Activated naive CD4-positive, alpha-beta T cell treated with anti-CD3 and anti-CD28 coated beads for 36 hours (primary cell): Measurements from ENCODE around the gene MGRN1. TPM values are rescaled to one million over a fixed set of nuclear protein-coding genes. Genes with fewer than 3 reads are reported as not detected.

Source experiments
- CTCF ChIA-PET: fragments of 350-600 bp; sonication (Branson Sonifier 250); formaldehyde crosslinking; loops from one replicate; lab custom pipeline; 2021; ENCODE audit warnings: antibody characterized with exemption; lab: Charles Lee
- DNase-seq: peaks from one replicate; pipeline ENCODE4 v3.0.0-alpha.2; 2020
- H3K27ac Mint-ChIP-seq: one replicate; pipeline ENCODE4 v1.8.0; 2021; ENCODE audit warnings: mild to moderate bottlenecking, mixed read lengths
- H3K27me3 Mint-ChIP-seq: one replicate; pipeline ENCODE4 v1.8.0; 2021; ENCODE audit warnings: low read depth, mixed read lengths
- H3K36me3 Mint-ChIP-seq: one replicate; pipeline ENCODE4 v1.8.0; 2021; ENCODE audit warnings: low read depth, mixed read lengths
- H3K4me1 Mint-ChIP-seq: one replicate; pipeline ENCODE4 v1.8.0; 2021; ENCODE audit warnings: low read depth, mixed read lengths
- H3K4me3 Mint-ChIP-seq: one replicate; pipeline ENCODE4 v1.8.0; 2021; ENCODE audit warnings: mild to moderate bottlenecking, moderate library complexity, mixed read lengths
- H3K9me3 Mint-ChIP-seq: one replicate; pipeline ENCODE4 v1.8.0; 2021; ENCODE audit warnings: mixed read lengths
- intact Hi-C: fragments of 100-400 bp; cut with micrococcal nuclease; formaldehyde crosslinking; loops from one replicate; pipeline ENCODE4 v1.15.1; 2023
- total RNA-seq, 2 experiments: library from RNA; stranded (reverse); gene quantifications; one replicate each; pipeline ENCODE4 v1.2.3, GENCODE V29; 2021

MGRN1 gene
- total RNA-seq, 2 experiments from 2014 or later = 46.3 to 48.8 TPM

- Mint-ChIP-seq H3K27ac (peak overlapping the region; percentile 96), H3K4me3 (peak overlapping the region; percentile 53), H3K9me3 (no peaks in the 10 kb centered on the region), H3K36me3 (peaks cover 7% of the 10 kb centered on the region), H3K27me3 (no peaks in the 10 kb centered on the region), H3K4me1 (peaks cover 21% of the 10 kb centered on the region)
- DNase-seq = peak; percentile 89
- intact Hi-C loops = loop anchor here (1.0 to 5.0 kb wide), 4 partner anchors 11 to 169 kb away; partner anchors contain the start of gene NUDT16L1
- CTCF ChIA-PET = interaction anchor here (1.1 kb wide), 1 partner anchor 25 kb away, joined by 7 read pairs; no protein-coding TSS in a partner anchor
Measured at GRCh38 chr16:4675864-4676786, 51.5 kb downstream of the MGRN1 start.

GRCh38 chr16:4676831-4677230 is 52.2 kb downstream of the MGRN1 start:
- peak overlapping the region; percentile 53 for H3K4me3 Mint-ChIP-seq
- H3K27ac Mint-ChIP-seq = peak overlapping the region; percentile 96
- peaks cover 26% of the 10 kb centered on the region for H3K4me1 Mint-ChIP-seq
- H3K27me3 Mint-ChIP-seq = no peaks in the 10 kb centered on the region
- DNase-seq = peak; percentile 17
- intact Hi-C loops = loop anchor here (1.0 to 5.0 kb wide), 4 partner anchors 12 to 170 kb away; partner anchors contain the start of gene NUDT16L1
- peaks cover 9% of the 10 kb centered on the region for H3K36me3 Mint-ChIP-seq
- CTCF ChIA-PET = interaction anchor here (1.1 kb wide), 1 partner anchor 26 kb away, joined by 7 read pairs; no protein-coding TSS in a partner anchor
- no peaks in the 10 kb centered on the region for H3K9me3 Mint-ChIP-seq

- no peaks in the 10 kb centered on the region for H3K27me3 Mint-ChIP-seq
- CTCF ChIA-PET = no interaction called here
- peaks cover 9% of the 10 kb centered on the region for H3K36me3 Mint-ChIP-seq
- no peak for DNase-seq
- H3K4me1 Mint-ChIP-seq = peaks cover 26% of the 10 kb centered on the region
- intact Hi-C loops = loop anchor here (2.0 to 5.0 kb wide), 2 partner anchors 17 to 170 kb away; no protein-coding TSS in a partner anchor
- H3K27ac Mint-ChIP-seq = no peak overlapping the region
- no peak overlapping the region for H3K4me3 Mint-ChIP-seq
- H3K9me3 Mint-ChIP-seq = no peaks in the 10 kb centered on the region
Measured at GRCh38 chr16:4677390-4677789, 52.8 kb downstream of the MGRN1 start.

GRCh38 chr16:4677994-4678393 is 53.4 kb downstream of the MGRN1 start:
- CTCF ChIA-PET = no interaction called here
- Mint-ChIP-seq H3K27ac (peak overlapping the region; percentile 32), H3K36me3 (peaks cover 9% of the 10 kb centered on the region), H3K4me3 (no peak overlapping the region), H3K4me1 (peaks cover 26% of the 10 kb centered on the region), H3K27me3 (no peaks in the 10 kb centered on the region), H3K9me3 (no peaks in the 10 kb centered on the region)
- intact Hi-C loops = loop anchor here (2.0 to 5.0 kb wide), 2 partner anchors 17 to 171 kb away; no protein-coding TSS in a partner anchor
- no peak for DNase-seq

- no peaks in the 10 kb centered on the region for H3K9me3 Mint-ChIP-seq
- CTCF ChIA-PET = no interaction called here
- intact Hi-C loops = loop anchor here (5.0 kb wide), 1 partner anchor 171 kb away; no protein-coding TSS in a partner anchor
- DNase-seq = no peak
- H3K4me3 Mint-ChIP-seq = no peak overlapping the region
- H3K27ac Mint-ChIP-seq = peak overlapping the region; percentile 32
- peaks cover 26% of the 10 kb centered on the region for H3K4me1 Mint-ChIP-seq
- H3K36me3 Mint-ChIP-seq = peaks cover 8% of the 10 kb centered on the region
- H3K27me3 Mint-ChIP-seq = no peaks in the 10 kb centered on the region
Measured at GRCh38 chr16:4678596-4678995, 54.0 kb downstream of the MGRN1 start.

GRCh38 chr16:4679156-4679849 is 54.7 kb downstream of the MGRN1 start:
- no peaks in the 10 kb centered on the region for H3K27me3 Mint-ChIP-seq
- no peak overlapping the region for H3K27ac Mint-ChIP-seq
- no peak for DNase-seq
- H3K4me3 Mint-ChIP-seq = no peak overlapping the region
- CTCF ChIA-PET = no interaction called here
- H3K9me3 Mint-ChIP-seq = no peaks in the 10 kb centered on the region
- H3K4me1 Mint-ChIP-seq = peaks cover 26% of the 10 kb centered on the region
- intact Hi-C loops = loop anchor here (5.0 kb wide), 1 partner anchor 172 kb away; no protein-coding TSS in a partner anchor
- H3K36me3 Mint-ChIP-seq = peaks cover 6% of the 10 kb centered on the region

- peaks cover 5% of the 10 kb centered on the region for H3K36me3 Mint-ChIP-seq
- no peak overlapping the region for H3K4me3 Mint-ChIP-seq
- intact Hi-C loops = loop anchor here (5.0 kb wide), 1 partner anchor 173 kb away; no protein-coding TSS in a partner anchor
- H3K4me1 Mint-ChIP-seq = peaks cover 26% of the 10 kb centered on the region
- CTCF ChIA-PET = interaction anchor here (0.8 kb wide), 1 partner anchor 87 kb away, joined by 3 read pairs; the partner anchor contains the start of gene ZNF500
- H3K27ac Mint-ChIP-seq = no peak overlapping the region
- H3K27me3 Mint-ChIP-seq = no peaks in the 10 kb centered on the region
- no peak for DNase-seq
- H3K9me3 Mint-ChIP-seq = no peaks in the 10 kb centered on the region
Measured at GRCh38 chr16:4679850-4680636, 55.4 kb downstream of the MGRN1 start.

GRCh38 chr16:4680673-4681470 is 56.2 kb downstream of the MGRN1 start:
- Mint-ChIP-seq H3K4me1 (peaks cover 20% of the 10 kb centered on the region), H3K9me3 (no peaks in the 10 kb centered on the region), H3K27me3 (no peaks in the 10 kb centered on the region), H3K36me3 (peaks cover 2% of the 10 kb centered on the region), H3K4me3 (no peak overlapping the region), H3K27ac (peak overlapping the region; percentile 36)
- DNase-seq = no peak
- CTCF ChIA-PET = interaction anchor here (0.8 kb wide), 1 partner anchor 86 kb away, joined by 3 read pairs; the partner anchor contains the start of gene ZNF500
- intact Hi-C loops = no loop called here

- peak overlapping the region; percentile 80 for H3K27ac Mint-ChIP-seq
- H3K4me1 Mint-ChIP-seq = peaks cover 13% of the 10 kb centered on the region
- intact Hi-C loops = no loop called here
- CTCF ChIA-PET = interaction anchor here (1.1 kb wide), 1 partner anchor 10 kb away, joined by 3 read pairs; no protein-coding TSS in a partner anchor
- peaks cover 2% of the 10 kb centered on the region for H3K36me3 Mint-ChIP-seq
- DNase-seq = no peak
- H3K4me3 Mint-ChIP-seq = no peak overlapping the region
- H3K9me3 Mint-ChIP-seq = no peaks in the 10 kb centered on the region
- H3K27me3 Mint-ChIP-seq = no peaks in the 10 kb centered on the region
Measured at GRCh38 chr16:4681471-4682083, 57.0 kb downstream of the MGRN1 start.

GRCh38 chr16:4682084-4682591 is 57.5 kb downstream of the MGRN1 start:
- peaks cover 2% of the 10 kb centered on the region for H3K36me3 Mint-ChIP-seq

More at GRCh38 chr16:4682084-4682591, 57.5 kb downstream of the MGRN1 start:
- Mint-ChIP-seq H3K9me3 (no peaks in the 10 kb centered on the region), H3K27me3 (no peaks in the 10 kb centered on the region), H3K4me1 (peaks cover 7% of the 10 kb centered on the region), H3K27ac (no peak overlapping the region), H3K4me3 (no peak overlapping the region)
- no peak for DNase-seq
- intact Hi-C loops = no loop called here
- CTCF ChIA-PET = interaction anchor here (1.1 kb wide), 1 partner anchor 9 kb away, joined by 3 read pairs; no protein-coding TSS in a partner anchor
